HEK293 (cell line): ENCODE measurements around the gene EVI5.

Source experiments
- BCL11A ChIP-seq: fragments of 450-650 bp; formaldehyde crosslinking; IDR thresholded peaks from 2 replicates; pipeline ENCODE4 v1.5.1; 2016; ENCODE audit warnings: low read depth, missing biosample characterization, missing genetic modification characterization
- CTCF ChIP-seq: fragments of 450-650 bp; formaldehyde crosslinking; IDR thresholded peaks from 2 replicates; pipeline ENCODE4 v1.5.1; 2016; ENCODE audit warnings: missing biosample characterization, missing genetic modification characterization
- GLIS1 ChIP-seq: fragments of 450-650 bp; formaldehyde crosslinking; IDR thresholded peaks from 2 replicates; pipeline ENCODE4 v1.5.1; 2016; ENCODE audit warnings: missing biosample characterization, missing genetic modification characterization
- OVOL3 ChIP-seq: fragments of 450-650 bp; formaldehyde crosslinking; IDR thresholded peaks from 2 replicates; pipeline ENCODE4 v1.5.1; 2016; ENCODE audit warnings: missing biosample characterization, missing genetic modification characterization
- PRDM10 ChIP-seq: fragments of 450-650 bp; formaldehyde crosslinking; IDR thresholded peaks from 2 replicates; pipeline ENCODE4 v1.5.1; 2016; ENCODE audit warnings: missing biosample characterization, missing genetic modification characterization
- REST ChIP-seq: fragments of 450-650 bp; formaldehyde crosslinking; IDR thresholded peaks from 2 replicates; pipeline ENCODE4 v1.5.1; 2016; ENCODE audit warnings: missing biosample characterization, missing genetic modification characterization
- ZBTB48 ChIP-seq: fragments of 450-650 bp; formaldehyde crosslinking; IDR thresholded peaks from 2 replicates; pipeline ENCODE4 v1.5.1; 2016; ENCODE audit warnings: missing biosample characterization, missing genetic modification characterization
- ZNF140 ChIP-seq: fragments of 450-650 bp; formaldehyde crosslinking; IDR thresholded peaks from 2 replicates; pipeline ENCODE4 v1.5.1; 2016; ENCODE audit warnings: missing biosample characterization, missing genetic modification characterization
- ZNF16 ChIP-seq: fragments of 450-650 bp; formaldehyde crosslinking; IDR thresholded peaks from 2 replicates; pipeline ENCODE4 v1.5.1; 2016; ENCODE audit warnings: low read depth, missing biosample characterization, missing genetic modification characterization
- ZNF549 ChIP-seq: fragments of 450-650 bp; IDR thresholded peaks from 2 replicates; pipeline ENCODE4 v1.5.1; 2018; ENCODE audit warnings: missing biosample characterization, missing genetic modification characterization, mild to moderate bottlenecking, inconsistent platforms, moderate library complexity
- ZNF561 ChIP-seq: fragments of 450-650 bp; IDR thresholded peaks from 2 replicates; pipeline ENCODE4 v1.5.1; 2018; ENCODE audit warnings: missing biosample characterization, missing genetic modification characterization, borderline replicate concordance
- ZNF677 ChIP-seq: fragments of 450-650 bp; IDR thresholded peaks from 2 replicates; pipeline ENCODE4 v1.5.0; 2018; ENCODE audit warnings: missing biosample characterization, mild to moderate bottlenecking, missing genetic modification characterization, moderate library complexity
- TF ChIP-seq, protein P1 (sequence below): fragments of 450-650 bp; formaldehyde crosslinking; IDR thresholded peaks from 2 replicates; pipeline ENCODE4 v1.5.1; 2016; ENCODE audit warnings: missing biosample characterization, missing genetic modification characterization
- TF ChIP-seq, protein P2 (sequence below): fragments of 450-650 bp; formaldehyde crosslinking; conservative IDR thresholded peaks from 2 replicates; pipeline ENCODE4 v1.5.1; 2016; ENCODE audit warnings: low read depth, missing biosample characterization, missing genetic modification characterization

GRCh38 chr1:92577261-92577895 is 207.5 kb downstream of the EVI5 start:
- TF ChIP-seq, protein P1, sequence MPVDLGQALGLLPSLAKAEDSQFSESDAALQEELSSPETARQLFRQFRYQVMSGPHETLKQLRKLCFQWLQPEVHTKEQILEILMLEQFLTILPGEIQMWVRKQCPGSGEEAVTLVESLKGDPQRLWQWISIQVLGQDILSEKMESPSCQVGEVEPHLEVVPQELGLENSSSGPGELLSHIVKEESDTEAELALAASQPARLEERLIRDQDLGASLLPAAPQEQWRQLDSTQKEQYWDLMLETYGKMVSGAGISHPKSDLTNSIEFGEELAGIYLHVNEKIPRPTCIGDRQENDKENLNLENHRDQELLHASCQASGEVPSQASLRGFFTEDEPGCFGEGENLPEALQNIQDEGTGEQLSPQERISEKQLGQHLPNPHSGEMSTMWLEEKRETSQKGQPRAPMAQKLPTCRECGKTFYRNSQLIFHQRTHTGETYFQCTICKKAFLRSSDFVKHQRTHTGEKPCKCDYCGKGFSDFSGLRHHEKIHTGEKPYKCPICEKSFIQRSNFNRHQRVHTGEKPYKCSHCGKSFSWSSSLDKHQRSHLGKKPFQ (tag by site-specific recombination) = no peak
- no peak for TF ChIP-seq ZNF677
- no peak for TF ChIP-seq ZNF549 (tag by site-specific recombination)
- TF ChIP-seq CTCF (tag by site-specific recombination) = no peak
- no peak for TF ChIP-seq ZNF140
- no peak for TF ChIP-seq BCL11A
- TF ChIP-seq GLIS1 (tag by site-specific recombination) = no peak
- TF ChIP-seq ZNF16 (tag by site-specific recombination) = no peak
- TF ChIP-seq, protein P2, sequence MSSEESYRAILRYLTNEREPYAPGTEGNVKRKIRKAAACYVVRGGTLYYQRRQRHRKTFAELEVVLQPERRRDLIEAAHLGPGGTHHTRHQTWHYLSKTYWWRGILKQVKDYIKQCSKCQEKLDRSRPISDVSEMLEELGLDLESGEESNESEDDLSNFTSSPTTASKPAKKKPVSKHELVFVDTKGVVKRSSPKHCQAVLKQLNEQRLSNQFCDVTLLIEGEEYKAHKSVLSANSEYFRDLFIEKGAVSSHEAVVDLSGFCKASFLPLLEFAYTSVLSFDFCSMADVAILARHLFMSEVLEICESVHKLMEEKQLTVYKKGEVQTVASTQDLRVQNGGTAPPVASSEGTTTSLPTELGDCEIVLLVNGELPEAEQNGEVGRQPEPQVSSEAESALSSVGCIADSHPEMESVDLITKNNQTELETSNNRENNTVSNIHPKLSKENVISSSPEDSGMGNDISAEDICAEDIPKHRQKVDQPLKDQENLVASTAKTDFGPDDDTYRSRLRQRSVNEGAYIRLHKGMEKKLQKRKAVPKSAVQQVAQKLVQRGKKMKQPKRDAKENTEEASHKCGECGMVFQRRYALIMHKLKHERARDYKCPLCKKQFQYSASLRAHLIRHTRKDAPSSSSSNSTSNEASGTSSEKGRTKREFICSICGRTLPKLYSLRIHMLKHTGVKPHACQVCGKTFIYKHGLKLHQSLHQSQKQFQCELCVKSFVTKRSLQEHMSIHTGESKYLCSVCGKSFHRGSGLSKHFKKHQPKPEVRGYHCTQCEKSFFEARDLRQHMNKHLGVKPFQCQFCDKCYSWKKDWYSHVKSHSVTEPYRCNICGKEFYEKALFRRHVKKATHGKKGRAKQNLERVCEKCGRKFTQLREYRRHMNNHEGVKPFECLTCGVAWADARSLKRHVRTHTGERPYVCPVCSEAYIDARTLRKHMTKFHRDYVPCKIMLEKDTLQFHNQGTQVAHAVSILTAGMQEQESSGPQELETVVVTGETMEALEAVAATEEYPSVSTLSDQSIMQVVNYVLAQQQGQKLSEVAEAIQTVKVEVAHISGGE (tag by site-specific recombination) = no peak
- TF ChIP-seq OVOL3 (tag by site-specific recombination) = no peak
- TF ChIP-seq ZNF561 (tag by site-specific recombination) = no peak
- TF ChIP-seq ZBTB48 (tag by site-specific recombination) = no peak
- no peak for TF ChIP-seq REST (tag by site-specific recombination)
- TF ChIP-seq PRDM10 (tag by site-specific recombination) = no peak
